H9 (cell line): Measurements from ENCODE around the gene XAF1. TPM values are rescaled to one million over a fixed set of nuclear protein-coding genes. Genes with fewer than 3 reads are reported as not detected.

Experiments
- DNase-seq: peaks from one replicate; pipeline ENCODE4 v3.0.0-alpha.2; 2017
- H2AFZ ChIP-seq: one replicate; pipeline ENCODE4 v1.6.1; 2013; ENCODE audit warnings: mild to moderate bottlenecking, low read length, control low read depth, moderate library complexity
- H2AK5ac ChIP-seq: 2 replicates; pipeline ENCODE4 v1.6.1; 2013; ENCODE audit warnings: low read length, control low read depth, mixed read lengths; ENCODE audit not compliant: insufficient read length
- H2BK120ac ChIP-seq: one replicate; pipeline ENCODE4 v1.6.1; 2013; ENCODE audit warnings: low read depth, mild to moderate bottlenecking, low read length, control low read depth, inconsistent platforms; ENCODE audit not compliant: poor library complexity, severe bottlenecking
- H2BK12ac ChIP-seq: 2 replicates; pipeline ENCODE4 v1.6.1; 2013; ENCODE audit warnings: low read length, control low read depth, mixed read lengths, low read depth; ENCODE audit not compliant: insufficient read length
- H2BK15ac ChIP-seq: 2 replicates; pipeline ENCODE4 v1.6.1; 2013; ENCODE audit warnings: low read depth, low read length, control low read depth
- H2BK20ac ChIP-seq: one replicate; pipeline ENCODE4 v1.6.1; 2013; ENCODE audit warnings: low read depth, mild to moderate bottlenecking, low read length, control low read depth, inconsistent platforms; ENCODE audit not compliant: poor library complexity, severe bottlenecking
- H2BK5ac ChIP-seq: 2 replicates; pipeline ENCODE4 v1.6.1; 2013; ENCODE audit warnings: low read length, control low read depth, mixed read lengths; ENCODE audit not compliant: insufficient read length
- H3K14ac ChIP-seq: 2 replicates; pipeline ENCODE4 v1.6.1; 2013; ENCODE audit warnings: low read length, control low read depth; ENCODE audit not compliant: insufficient read depth
- H3K18ac ChIP-seq: 2 replicates; pipeline ENCODE4 v1.6.1; 2013; ENCODE audit warnings: low read depth, mild to moderate bottlenecking, mixed read lengths, low read length, control low read depth; ENCODE audit not compliant: insufficient read length
- H3K23ac ChIP-seq: 2 replicates; pipeline ENCODE4 v1.6.1; 2013; ENCODE audit warnings: low read length, control low read depth, mixed read lengths, low read depth; ENCODE audit not compliant: insufficient read length
- H3K23me2 ChIP-seq: 2 replicates; pipeline ENCODE4 v1.6.1; 2013; ENCODE audit warnings: low read depth, mild to moderate bottlenecking, mixed read lengths, low read length, control low read depth; ENCODE audit not compliant: insufficient read length, poor library complexity, severe bottlenecking
- H3K27ac ChIP-seq: 2 replicates; pipeline ENCODE4 v1.5.1; 2013; ENCODE audit warnings: low read length, control low read depth, mixed read lengths, low read depth; ENCODE audit not compliant: insufficient read length
- H3K27me3 ChIP-seq: 2 replicates; pipeline ENCODE4 v1.6.1; 2013; ENCODE audit warnings: low read length, control low read depth, inconsistent platforms; ENCODE audit not compliant: insufficient read depth
- H3K4ac ChIP-seq: 2 replicates; pipeline ENCODE4 v1.6.1; 2013; ENCODE audit warnings: low read depth, mild to moderate bottlenecking, control low read depth, inconsistent platforms, low read length, moderate library complexity
- H3K4me1 ChIP-seq: 2 replicates; pipeline ENCODE4 v1.6.1; 2013; ENCODE audit warnings: low read length, control low read depth, inconsistent platforms; ENCODE audit not compliant: insufficient read depth
- H3K4me2 ChIP-seq: 2 replicates; pipeline ENCODE4 v1.6.1; 2013; ENCODE audit warnings: low read length, control low read depth, mixed read lengths; ENCODE audit not compliant: insufficient read length, insufficient read depth
- H3K56ac ChIP-seq: 2 replicates; pipeline ENCODE4 v1.6.1; 2013; ENCODE audit warnings: low read depth, mild to moderate bottlenecking, mixed read lengths, low read length, control low read depth; ENCODE audit not compliant: insufficient read length
- H3K79me1 ChIP-seq: 2 replicates; pipeline ENCODE4 v1.6.1; 2013; ENCODE audit warnings: low read depth, mild to moderate bottlenecking, moderate library complexity, low read length, control low read depth, inconsistent platforms; ENCODE audit not compliant: insufficient read depth, poor library complexity, severe bottlenecking
- H3K79me2 ChIP-seq: 2 replicates; pipeline ENCODE4 v1.6.1; 2013; ENCODE audit warnings: low read length, control low read depth, inconsistent platforms; ENCODE audit not compliant: insufficient read depth
- H3K9ac ChIP-seq: 2 replicates; pipeline ENCODE4 v1.6.1; 2013; ENCODE audit warnings: low read length, control low read depth, mixed read lengths; ENCODE audit not compliant: insufficient read length; ENCODE audit errors: extremely low read depth
- H3K9me3 ChIP-seq: one replicate; pipeline ENCODE4 v1.6.1; 2013; ENCODE audit warnings: low read depth, low read length, inconsistent platforms; ENCODE audit not compliant: control insufficient read depth
- H3T11ph ChIP-seq: one replicate; pipeline ENCODE4 v1.6.1; 2013; ENCODE audit warnings: mild to moderate bottlenecking, low read length, control low read depth, inconsistent platforms
- H4K20me1 ChIP-seq: one replicate; pipeline ENCODE4 v1.6.1; 2013; ENCODE audit not compliant: control insufficient read depth, insufficient read length, insufficient read depth
- H4K5ac ChIP-seq: 2 replicates; pipeline ENCODE4 v1.6.1; 2013; ENCODE audit warnings: low read depth, mild to moderate bottlenecking, mixed read lengths, low read length, control low read depth; ENCODE audit not compliant: insufficient read length
- H4K8ac ChIP-seq: replicated peaks from 2 replicates; pipeline ENCODE4 v1.6.1; 2013; ENCODE audit warnings: low read length, control low read depth, mixed read lengths, low read depth; ENCODE audit not compliant: insufficient read length
- H4K91ac ChIP-seq: 2 replicates; pipeline ENCODE4 v1.6.1; 2013; ENCODE audit warnings: low read depth, mild to moderate bottlenecking, moderate library complexity, mixed read lengths, low read length, control low read depth; ENCODE audit not compliant: insufficient read length
- H3K27ac Mint-ChIP-seq, 3 experiments: 2 replicates in 2 of 3; 3 replicates in 1 of 3; pipeline ENCODE4 v1.8.0; 2020 to 2021; ENCODE audit warnings: mixed read lengths in 3 of 3, mild to moderate bottlenecking in 1 of 3, moderate library complexity in 1 of 3
- H3K27me3 Mint-ChIP-seq: 2 replicates; pipeline ENCODE4 v1.8.0; 2021; ENCODE audit warnings: low read depth, mild to moderate bottlenecking, moderate library complexity, mixed read lengths
- H3K36me3 Mint-ChIP-seq, 3 experiments: 2 replicates in 2 of 3; 3 replicates in 1 of 3; pipeline ENCODE4 v1.8.0; 2020 to 2021; ENCODE audit warnings: low read depth in 3 of 3, mixed read lengths in 3 of 3; ENCODE audit not compliant: insufficient read depth in 1 of 3
- H3K4me1 Mint-ChIP-seq, 2 experiments: 2 replicates each; pipeline ENCODE4 v1.8.0; 2020; ENCODE audit warnings: mixed read lengths in 2 of 2
- H3K4me3 Mint-ChIP-seq, 2 experiments: 2 replicates in 1 of 2; 3 replicates in 1 of 2; pipeline ENCODE4 v1.8.0; 2020 to 2021; ENCODE audit warnings: mild to moderate bottlenecking in 2 of 2, mixed read lengths in 2 of 2, moderate library complexity in 1 of 2
- H3K9me3 Mint-ChIP-seq, 2 experiments: 2 replicates in 1 of 2; 3 replicates in 1 of 2; pipeline ENCODE4 v1.8.0; 2020; ENCODE audit warnings: mild to moderate bottlenecking in 2 of 2, mixed read lengths in 2 of 2, moderate library complexity in 1 of 2
- CTCF ChIP-seq: fragments of 200-600 bp; sonication (generic); conservative IDR thresholded peaks from 3 replicates; pipeline ENCODE4 v1.8.0; 2021; ENCODE audit warnings: antibody characterized with exemption, mild to moderate bottlenecking
- WGBS: extraction: QIAGEN DNeasy Blood & Tissue Kit; methylation state at CpG from one replicate; pipeline ENCODE4 v1.1.7; 2013; ENCODE audit warnings: missing lambda C conversion rate, low lambda C conversion rate, mixed read lengths; ENCODE audit not compliant: insufficient read length; ENCODE audit errors: extremely low coverage; 5-methylcytosine and 5-hydroxymethylcytosine counted together
- total RNA-seq: library from RNA; stranded (reverse); gene quantifications from 2 replicates; pipeline ENCODE4 v1.2.1, GENCODE V29; 2021

XAF1 gene
- total RNA-seq, 1 experiment from 2014 or later, result not detected

GRCh38 chr17:6761779-6762178 is 5.9 kb downstream of the XAF1 start:
- Histone ChIP-seq H3K4me1 (no peaks in the 10 kb centered on the region; the same call in 1 of the 2 replicates), H3K4me2 (no peak overlapping the region), H3K14ac (no peak overlapping the region), H4K20me1 (no peaks in the 10 kb centered on the region), H3K18ac (no peak overlapping the region), H2BK12ac (no peak overlapping the region), H4K8ac (no peak overlapping the region), H3K9ac (no peak overlapping the region), H2BK15ac (no peak overlapping the region), H2BK120ac (no peak overlapping the region), H4K5ac (no peak overlapping the region), H3K9me3 (no peaks in the 10 kb centered on the region), H3K79me1 (no peaks in the 10 kb centered on the region), H2AFZ (no peak overlapping the region), H3K23me2 (no peaks in the 10 kb centered on the region), H3K56ac (no peak overlapping the region), H4K91ac (no peak overlapping the region), H3K27ac (no peak overlapping the region), H3K4ac (no peak overlapping the region), H2BK20ac (no peak overlapping the region), H2AK5ac (no peak overlapping the region), H3K79me2 (no peaks in the 10 kb centered on the region), H3K23ac (no peak overlapping the region), H3T11ph (no peak overlapping the region), H2BK5ac (no peak overlapping the region), H3K27me3 (no peaks in the 10 kb centered on the region)
- Mint-ChIP-seq H3K4me1 (peaks cover 16 to 19% of the 10 kb centered on the region in 2 experiments), H3K27ac (no peak overlapping the region), H3K27me3 (peaks cover 5% of the 10 kb centered on the region), H3K9me3 (no peaks in the 10 kb centered on the region), H3K36me3 (peaks cover 0 to 2% (median 0%) of the 10 kb centered on the region in 3 experiments; a peak in 1 of 7 replicates), H3K4me3 (no peak overlapping the region)
- no CpG with 5 or more reads among the region's 8 CpGs for WGBS
- no peak for TF ChIP-seq CTCF
- DNase-seq, result no peak
